Thyroid gland (tissue), 4 donors: ENCODE data around the gene GRIA4.

Experiments used
- POLR2A ChIP-seq, 2 donors: fragments of 450-650 bp; IDR thresholded peaks; one replicate each; pipeline ENCODE4 v1.6.1; 2017; ENCODE audit warnings: antibody characterized with exemption in 2 of 2, mild to moderate bottlenecking in 2 of 2, moderate library complexity in 1 of 2
- TF ChIP-seq, protein P1 (sequence below), 6 experiments: fragments of 200-600 bp in 3 of 6; fragments of 450-650 bp in 3 of 6; sonication (generic) in 3 of 6; IDR thresholded peaks; one replicate each; pipeline ENCODE4 v1.5.1; 2016 to 2019; ENCODE audit warnings: antibody characterized with exemption in 6 of 6, mild to moderate bottlenecking in 2 of 6, inconsistent platforms in 1 of 6, moderate library complexity in 1 of 6

DNA sequence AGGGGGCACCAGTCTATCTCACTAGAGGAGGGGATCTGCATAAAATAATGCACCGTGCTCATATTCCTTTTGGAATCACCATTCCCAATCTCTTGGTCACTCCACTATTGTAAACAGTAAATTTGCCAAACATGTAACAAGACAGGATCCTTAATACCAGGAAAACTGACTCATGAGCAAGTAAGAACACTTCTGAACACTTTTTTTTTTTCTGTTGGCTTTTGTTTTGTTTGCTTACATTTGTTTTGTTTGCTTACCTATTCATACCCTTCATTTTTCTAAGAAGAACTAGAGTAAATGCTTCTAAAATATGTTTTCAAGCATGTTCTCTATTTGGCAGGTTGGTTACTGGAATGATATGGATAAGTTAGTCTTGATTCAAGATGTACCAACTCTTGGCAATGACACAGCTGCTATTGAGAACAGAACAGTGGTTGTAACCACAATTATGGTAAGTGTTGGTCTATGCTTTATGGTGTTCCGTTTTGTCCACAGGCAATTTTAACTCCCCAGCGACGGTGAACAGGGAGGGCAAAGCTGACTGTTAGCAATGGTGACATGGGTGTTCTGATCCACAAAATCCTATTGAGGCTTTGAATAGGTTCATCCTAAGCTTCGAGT is 300.3 kb downstream of the GRIA4 start:
- no peak for TF ChIP-seq POLR2A (IDR thresholded peaks at IDR 0.05)
- TF ChIP-seq, protein P1, sequence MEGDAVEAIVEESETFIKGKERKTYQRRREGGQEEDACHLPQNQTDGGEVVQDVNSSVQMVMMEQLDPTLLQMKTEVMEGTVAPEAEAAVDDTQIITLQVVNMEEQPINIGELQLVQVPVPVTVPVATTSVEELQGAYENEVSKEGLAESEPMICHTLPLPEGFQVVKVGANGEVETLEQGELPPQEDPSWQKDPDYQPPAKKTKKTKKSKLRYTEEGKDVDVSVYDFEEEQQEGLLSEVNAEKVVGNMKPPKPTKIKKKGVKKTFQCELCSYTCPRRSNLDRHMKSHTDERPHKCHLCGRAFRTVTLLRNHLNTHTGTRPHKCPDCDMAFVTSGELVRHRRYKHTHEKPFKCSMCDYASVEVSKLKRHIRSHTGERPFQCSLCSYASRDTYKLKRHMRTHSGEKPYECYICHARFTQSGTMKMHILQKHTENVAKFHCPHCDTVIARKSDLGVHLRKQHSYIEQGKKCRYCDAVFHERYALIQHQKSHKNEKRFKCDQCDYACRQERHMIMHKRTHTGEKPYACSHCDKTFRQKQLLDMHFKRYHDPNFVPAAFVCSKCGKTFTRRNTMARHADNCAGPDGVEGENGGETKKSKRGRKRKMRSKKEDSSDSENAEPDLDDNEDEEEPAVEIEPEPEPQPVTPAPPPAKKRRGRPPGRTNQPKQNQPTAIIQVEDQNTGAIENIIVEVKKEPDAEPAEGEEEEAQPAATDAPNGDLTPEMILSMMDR (IDR thresholded peaks at IDR 0.05), result no peak
